ENCODE measurements around the gene TM9SF1.

The TM9SF1 gene

GRCh38 chr14:24196071-24197055 is 1.1 kb upstream of the TM9SF1 start:
- no peak for DNase-seq

- no peak for DNase-seq
Measured at GRCh38 chr14:24194873-24195185, 412 bp downstream of the TM9SF1 start.

GRCh38 chr14:24194186-24194872 is 912 bp downstream of the TM9SF1 start:
- no peak for DNase-seq

- DNase-seq: no peak
Measured at GRCh38 chr14:24192933-24193332, 2.3 kb downstream of the TM9SF1 start.

- DNase-seq: no peak
Measured at GRCh38 chr14:24190416-24190815, 4.8 kb downstream of the TM9SF1 start.

GRCh38 chr14:24189460-24189859 is 5.8 kb downstream of the TM9SF1 start:
- DNase-seq: no peak

- DNase-seq: no peak
Measured at GRCh38 chr14:24189059-24189375, 6.2 kb downstream of the TM9SF1 start.

- peak; percentile 98 for DNase-seq
Measured at GRCh38 chr14:24188251-24189058, 6.8 kb downstream of the TM9SF1 start, which contains the start of gene IPO4. Gene IPO4, minus strand, starts transcription at chr14:24188816. Its CDS starts 29 bp downstream, at chr14:24188787.

GRCh38 chr14:24187539-24187915 is 7.7 kb downstream of the TM9SF1 start:
- DNase-seq: no peak

GRCh38 chr14:24186831-24187538 is 8.3 kb downstream of the TM9SF1 start:
- DNase-seq: no peak

- no peak for DNase-seq
Measured at GRCh38 chr14:24185741-24186140, 9.5 kb downstream of the TM9SF1 start.

- no peak for DNase-seq
Measured at GRCh38 chr14:24185026-24185425, 10.2 kb downstream of the TM9SF1 start.

GRCh38 chr14:24184104-24184970 is 10.9 kb downstream of the TM9SF1 start:
- DNase-seq: no peak

GRCh38 chr14:24183014-24183481 is 12.2 kb downstream of the TM9SF1 start:
- no peak for DNase-seq

- DNase-seq: no peak
Measured at GRCh38 chr14:24182110-24182882, 12.9 kb downstream of the TM9SF1 start.

GRCh38 chr14:24181371-24182077 is 13.7 kb downstream of the TM9SF1 start:
- DNase-seq: no peak

GRCh38 chr14:24179961-24180796 is 15.1 kb downstream of the TM9SF1 start:
- no peak for DNase-seq

- no peak for DNase-seq
Measured at GRCh38 chr14:24179294-24179960, 15.8 kb downstream of the TM9SF1 start.
